B cell (primary cell): ENCODE data around the gene CASKIN2. TPM values are rescaled to one million over a fixed set of nuclear protein-coding genes. Genes with fewer than 3 reads are reported as not detected.
A peak's percentile ranks its signal among the peaks of the same experiment; 100 is the strongest.
"Not testable (repeated sequence)": the region's sequence is repeated elsewhere in the genome, so short reads cannot be mapped to it uniquely, and the experiment has no call there.

ENCODE experiments used
- ATAC-seq: fragments of 200-7000 bp; cut with Tn5 transposase; one replicate; pipeline ENCODE4 v1.10.0; 2021; ENCODE audit warnings: low read depth, mild to moderate bottlenecking, moderate number of reproducible peaks, moderate library complexity
- CTCF ChIA-PET: fragments of 350-600 bp; sonication (Branson Sonifier 250); formaldehyde crosslinking; loops from one replicate; lab custom pipeline; 2021; ENCODE audit warnings: antibody characterized with exemption, inconsistent platforms; lab: Charles Lee
- POLR2A ChIA-PET: fragments of 350-600 bp; sonication (Branson Sonifier 250); formaldehyde crosslinking; loops from one replicate; lab custom pipeline; 2021; ENCODE audit warnings: antibody characterized with exemption; lab: Charles Lee
- DNase-seq: peaks from one replicate; pipeline ENCODE4 v3.0.0; 2013
- H2AFZ ChIP-seq: 2 replicates; pipeline ENCODE4 v1.6.1; 2012; ENCODE audit warnings: mild to moderate bottlenecking, low read depth, low read length; ENCODE audit not compliant: insufficient read depth, poor library complexity, severe bottlenecking
- H3K27ac ChIP-seq, 2 donors: 1 replicate in 1 of 2; 2 replicates in 1 of 2; pipeline ENCODE4 v1.5.1; 2012 to 2013; ENCODE audit warnings: low read length in 2 of 2, mild to moderate bottlenecking in 2 of 2, moderate library complexity in 1 of 2
- H3K27me3 ChIP-seq, 4 experiments: fragments of 200-600 bp in 1 of 4; sonication (generic) in 1 of 4; replicated peaks in 1 of 4; 1 replicate in 2 of 4; 2 replicates in 2 of 4; pipeline versions ENCODE4 v1.6.1 to v1.7.0; 2013 to 2016; ENCODE audit warnings: low read length in 3 of 4, mild to moderate bottlenecking in 2 of 4, mixed read lengths in 1 of 4, moderate library complexity in 1 of 4; ENCODE audit not compliant: insufficient read depth in 4 of 4, control insufficient read depth in 3 of 4; ENCODE audit errors: control extremely low read depth in 1 of 4
- H3K36me3 ChIP-seq, 2 experiments: replicated peaks in 1 of 2; 1 replicate in 1 of 2; 2 replicates in 1 of 2; pipeline versions ENCODE4 v1.6.1 to v1.7.1; 2013; ENCODE audit warnings: low read length in 1 of 2; ENCODE audit not compliant: insufficient read depth in 2 of 2, control insufficient read depth in 1 of 2; ENCODE audit errors: control extremely low read depth in 1 of 2, extremely low read depth in 1 of 2
- H3K4me1 ChIP-seq, 2 donors: fragments of 200-600 bp in 1 of 2; sonication (generic) in 1 of 2; 1 replicate in 1 of 2; 2 replicates in 1 of 2; pipeline versions ENCODE4 v1.5.1 to v1.6.1; 2013 to 2017; ENCODE audit warnings: low read length in 2 of 2; ENCODE audit not compliant: control insufficient read depth in 2 of 2, insufficient read depth in 2 of 2
- H3K4me2 ChIP-seq: replicated peaks from 2 replicates; pipeline ENCODE3; 2012; ENCODE audit warnings: mild to moderate bottlenecking, low read depth, low read length; ENCODE audit not compliant: poor library complexity, severe bottlenecking
- H3K4me3 ChIP-seq, 5 experiments: fragments of 200-600 bp in 1 of 5; sonication (generic) in 1 of 5; 1 replicate in 3 of 5; 2 replicates in 2 of 5; pipeline versions ENCODE4 v1.5.1 to v1.7.0; 2011 to 2016; ENCODE audit warnings: low read length in 4 of 5, mild to moderate bottlenecking in 4 of 5, low read depth in 2 of 5, control low read depth in 1 of 5, moderate library complexity in 1 of 5; ENCODE audit not compliant: insufficient read depth in 1 of 5; ENCODE audit errors: control extremely low read depth in 1 of 5, extremely low read depth in 1 of 5
- H3K79me2 ChIP-seq: fragments of 200-600 bp; sonication (generic); one replicate; pipeline ENCODE4 v1.6.0; 2016; ENCODE audit warnings: low read length; ENCODE audit not compliant: control insufficient read depth, insufficient read depth
- H3K9ac ChIP-seq: fragments of 200-600 bp; sonication (generic); 2 replicates; pipeline ENCODE4 v1.6.1; 2017; ENCODE audit warnings: mild to moderate bottlenecking, low read length, moderate library complexity
- H3K9me3 ChIP-seq, 3 donors: one replicate each; pipeline versions ENCODE4 v1.6.1 to v1.7.1; 2013; ENCODE audit warnings: low read length in 2 of 3; ENCODE audit not compliant: control insufficient read depth in 2 of 3, insufficient read depth in 1 of 3; ENCODE audit errors: control extremely low read depth in 1 of 3
- H4K20me1 ChIP-seq: 2 replicates; pipeline ENCODE4 v1.6.0; 2012; ENCODE audit warnings: mild to moderate bottlenecking, low read length; ENCODE audit not compliant: insufficient read depth, control insufficient read depth, poor library complexity, severe bottlenecking
- H3K27ac Mint-ChIP-seq: one replicate; pipeline ENCODE4 v1.8.0; 2021; ENCODE audit warnings: mixed read lengths
- H3K27me3 Mint-ChIP-seq: one replicate; pipeline ENCODE4 v1.8.0; 2021; ENCODE audit warnings: mixed read lengths
- H3K4me1 Mint-ChIP-seq: one replicate; pipeline ENCODE4 v1.8.0; 2021; ENCODE audit warnings: mixed read lengths
- H3K4me3 Mint-ChIP-seq: one replicate; pipeline ENCODE4 v1.8.0; 2021; ENCODE audit warnings: mixed read lengths
- H3K9me3 Mint-ChIP-seq: one replicate; pipeline ENCODE4 v1.8.0; 2022; ENCODE audit warnings: mixed read lengths; ENCODE audit not compliant: insufficient read depth
- CTCF ChIP-seq: fragments of 200-600 bp; IDR thresholded peaks from one replicate; pipeline ENCODE4 v1.8.0; 2022; ENCODE audit warnings: antibody characterized with exemption, mild to moderate bottlenecking
- EZH2 ChIP-seq: IDR thresholded peaks from 2 replicates; pipeline ENCODE4 v1.6.1; 2012; ENCODE audit warnings: borderline replicate concordance, low read depth, mild to moderate bottlenecking, moderate library complexity, low read length; ENCODE audit not compliant: insufficient read depth, poor library complexity, severe bottlenecking
- WGBS: methylation state at CpG from one replicate; pipeline ENCODE4 v1.1.5; 2013; ENCODE audit warnings: missing lambda C conversion rate; ENCODE audit not compliant: insufficient coverage; 5-methylcytosine and 5-hydroxymethylcytosine counted together
- intact Hi-C: fragments of 100-400 bp; cut with micrococcal nuclease; formaldehyde crosslinking; loops from one replicate; pipeline ENCODE4 v1.10.0; 2022
- polyA plus RNA-seq: library from polyadenylated mRNA; depleted of rRNA; stranded (reverse); fragments of >200 nt; gene quantifications from 2 replicates; pipeline ENCODE4 v1.2.3, GENCODE V29; 2012
- total RNA-seq, 2 donors: library from RNA; stranded (reverse); fragments of 120-200 nt in 1 of 2; gene quantifications; 1 replicate in 1 of 2; 2 replicates in 1 of 2; pipeline versions ENCODE4 v1.2.3 to v1.2.4, GENCODE V29; 2013 to 2022

CASKIN2 gene
- total and polyA plus RNA-seq, 2 donors (not counting 1 experiment from before 2014, with no cell fraction given) = 0.37 to 1.00 TPM

DNA sequence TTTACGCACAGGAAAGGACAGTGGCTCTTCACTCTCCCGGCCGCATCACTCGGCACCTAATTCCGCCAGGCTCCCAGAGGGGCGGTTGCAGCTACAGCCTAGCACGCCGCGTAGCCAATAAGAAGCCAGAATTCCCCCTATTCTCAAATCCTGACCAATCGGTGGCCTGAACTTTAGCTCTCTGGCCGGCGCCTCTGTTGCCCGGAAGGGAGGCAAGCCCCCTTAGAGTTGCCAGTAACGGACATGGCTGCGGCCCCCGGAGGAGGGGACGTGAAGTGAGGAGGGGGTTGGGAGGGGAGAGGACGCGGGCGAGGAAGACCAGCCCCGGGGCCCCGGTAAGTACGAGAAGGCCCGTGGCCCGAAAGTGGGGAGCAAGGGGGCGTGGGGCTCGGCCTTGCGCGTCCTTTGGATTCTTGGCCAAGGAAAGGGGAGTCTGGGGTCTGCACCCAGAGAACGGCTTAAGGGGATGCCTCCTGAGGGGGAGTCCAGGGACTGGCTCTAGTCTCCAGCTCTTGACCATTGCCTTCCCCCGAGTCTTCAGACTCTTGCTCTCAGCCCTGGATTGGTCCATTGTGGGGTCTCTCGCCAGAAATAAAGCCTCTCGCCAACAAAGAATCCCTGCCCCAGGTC lies 58.8 kb downstream of the CASKIN2 start, which contains the start of gene TMEM94:
TMEM94 (plus strand) TSS at position 219 of the 630 bp plus-strand sequence. CDS start 15,271 bp downstream, outside the sequence.
- no peaks in the 10 kb centered on the region for H3K36me3 ChIP-seq
- peak; percentile 98 for ATAC-seq
- H3K4me1 ChIP-seq = peaks cover 14 to 20% of the 10 kb centered on the region in 2 donors
- Mint-ChIP-seq H3K27me3 (no peaks in the 10 kb centered on the region), H3K4me1 (peaks cover 42% of the 10 kb centered on the region), H3K27ac (peak within 1 kb of the TSS; percentile 88), H3K9me3 (no peaks in the 10 kb centered on the region), H3K4me3 (peak within 1 kb of the TSS; percentile 96)
- CTCF ChIA-PET = interaction anchor here (0.8 to 1.7 kb wide), 12 partner anchors 8 to 495 kb away, joined by 3 to 6 read pairs (median 4); partner anchors contain the start of genes MIF4GD, MYO15B, SLC25A19 and SMIM5
- H3K4me3 ChIP-seq = peak within 1 kb of the TSS; percentile 75 to 99 (median 84)
- H3K79me2 ChIP-seq = peaks cover 37% of the 10 kb centered on the region
- under 1% methylated on average over 30 of the region's 33 CpGs for WGBS
- no peak for TF ChIP-seq EZH2
- intact Hi-C loops = loop anchor here (1.0 to 2.0 kb wide), 7 partner anchors 60 to 274 kb away; partner anchors contain the start of genes GGA3, LLGL2, MRPS7 and SLC25A19
- peak; percentile 97 for DNase-seq
- peak within 1 kb of the TSS; percentile 94 for H2AFZ ChIP-seq
- no peaks in the 10 kb centered on the region for H3K9me3 ChIP-seq
- H3K4me2 ChIP-seq = peak within 1 kb of the TSS; percentile 95
- H3K27me3 ChIP-seq = no peaks in the 10 kb centered on the region
- H4K20me1 ChIP-seq = no peaks in the 10 kb centered on the region
- POLR2A ChIA-PET = interaction anchor here (0.5 to 1.5 kb wide), 8 partner anchors 22 to 450 kb away, joined by 3 to 7 read pairs (median 4); partner anchors contain the start of genes GGA3, MRPS7, SLC25A19 and TSEN54
- peak within 1 kb of the TSS; percentile 60 to 79 for H3K27ac ChIP-seq
- H3K9ac ChIP-seq = peak within 1 kb of the TSS; percentile 87

- WGBS = 8% methylated on average over 11 of the region's 13 CpGs
- H3K9ac ChIP-seq = peak overlapping the region; percentile 87
- intact Hi-C loops = loop anchor here (1.0 to 2.0 kb wide), 7 partner anchors 60 to 273 kb away; partner anchors contain the start of genes GGA3, LLGL2, MRPS7 and SLC25A19
- Mint-ChIP-seq H3K27ac (peak overlapping the region; percentile 88), H3K4me1 (peaks cover 42% of the 10 kb centered on the region), H3K27me3 (no peaks in the 10 kb centered on the region), H3K9me3 (no peaks in the 10 kb centered on the region), H3K4me3 (peak overlapping the region; percentile 96)
- TF ChIP-seq EZH2 (no peak), CTCF (no peak)
- H3K27me3 ChIP-seq = no peaks in the 10 kb centered on the region
- H3K79me2 ChIP-seq = peaks cover 36% of the 10 kb centered on the region
- peak overlapping the region; percentile 60 to 79 for H3K27ac ChIP-seq
- peak overlapping the region; percentile 94 for H2AFZ ChIP-seq
- H3K9me3 ChIP-seq = no peaks in the 10 kb centered on the region
- peak overlapping the region; percentile 75 to 99 (median 84) for H3K4me3 ChIP-seq
- CTCF ChIA-PET = interaction anchor here (0.5 to 1.7 kb wide), 12 partner anchors 30 to 495 kb away, joined by 3 to 6 read pairs (median 4); partner anchors contain the start of genes MIF4GD, MYO15B, SLC25A19 and SMIM5
- no peak for DNase-seq
- ATAC-seq = peak; percentile 14
- peaks cover 14 to 20% of the 10 kb centered on the region in 2 donors for H3K4me1 ChIP-seq
- POLR2A ChIA-PET = interaction anchor here (0.5 to 1.5 kb wide), 7 partner anchors 22 to 451 kb away, joined by 3 to 7 read pairs (median 4); partner anchors contain the start of genes GGA3, MRPS7, SLC25A19 and TSEN54
- no peaks in the 10 kb centered on the region for H3K36me3 ChIP-seq
- peak overlapping the region; percentile 95 for H3K4me2 ChIP-seq
- no peaks in the 10 kb centered on the region for H4K20me1 ChIP-seq
Observed at GRCh38 chr17:75456039-75456416, 59.3 kb downstream of the CASKIN2 start.

DNA sequence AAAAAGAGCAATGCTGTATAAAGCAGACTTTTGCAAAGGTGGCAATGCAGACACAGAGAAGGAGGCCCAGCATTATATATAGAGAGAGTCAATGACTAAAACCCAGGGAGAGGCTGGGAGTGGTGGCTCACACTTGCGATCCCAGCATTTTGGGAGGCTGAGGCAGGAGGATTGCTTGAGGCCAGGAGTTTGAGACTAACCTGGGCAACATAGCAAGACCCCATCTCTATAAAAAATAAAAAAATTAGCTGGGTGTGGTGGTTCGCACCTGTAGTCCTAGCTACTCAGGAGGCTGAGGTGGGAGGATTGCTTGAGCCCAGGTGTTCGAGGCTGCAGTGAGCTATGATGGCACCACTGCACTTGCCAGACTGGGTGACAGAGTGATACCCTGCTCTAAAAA lies 60.7 kb downstream of the CASKIN2 start:
- H4K20me1 ChIP-seq, H3K9me3 Mint-ChIP-seq, ATAC-seq, H3K4me2 ChIP-seq, DNase-seq, H3K9ac ChIP-seq, H3K27ac Mint-ChIP-seq, intact Hi-C loops, H3K27me3 Mint-ChIP-seq, H2AFZ ChIP-seq, POLR2A ChIA-PET, H3K9me3 ChIP-seq, H3K36me3 ChIP-seq, H3K27ac ChIP-seq, H3K27me3 ChIP-seq, H3K4me3 ChIP-seq: not testable (repeated sequence)
- Histone ChIP-seq H3K79me2 (peaks cover 24% of the 10 kb centered on the region), H3K4me1 (peaks cover 14 to 16% of the 10 kb centered on the region in 2 donors)
- CTCF ChIA-PET = interaction anchor here (0.6 to 1.5 kb wide), 3 partner anchors 9 to 294 kb away, joined by 4 to 5 read pairs (median 5); no protein-coding TSS in a partner anchor
- Mint-ChIP-seq H3K4me1 (peaks cover 36% of the 10 kb centered on the region), H3K4me3 (peak overlapping the region; percentile 14)
- no CpG with 5 or more reads among the region's 3 CpGs for WGBS
